Measurements from ENCODE around the gene PNMA1.

GRCh38 chr14:73731111-73731510 lies 16.9 kb upstream of the PNMA1 start:
- no peak for TF ChIP-seq CTCF (IDR thresholded peaks at IDR 0.05)
- no peak for TF ChIP-seq POLR2A (IDR thresholded peaks at IDR 0.05)
